Gastrocnemius medialis (tissue), 4 donors: ENCODE results near the gene LYPD4. TPM values are rescaled to one million over a fixed set of nuclear protein-coding genes. Genes with fewer than 3 reads are reported as not detected.

Source experiments
- ATAC-seq, 2 donors: fragments of 150-250 bp; one replicate each; pipeline ENCODE4 v1.9.1; 2016
- DNase-seq, 2 donors: peaks; one replicate each; pipeline ENCODE4 v3.0.0-alpha.2; 2019
- H3K27ac ChIP-seq, 4 donors: fragments of 200-600 bp; sonication (generic); 1 replicate in 1 of 4; 2 replicates in 3 of 4; pipeline ENCODE4 v1.5.1; 2016 to 2018; ENCODE audit warnings: mild to moderate bottlenecking in 2 of 4, moderate library complexity in 1 of 4
- H3K27me3 ChIP-seq, 3 donors: fragments of 200-600 bp; sonication (generic) in 2 of 3; 1 replicate in 1 of 3; 2 replicates in 2 of 3; pipeline versions ENCODE4 v1.5.1 to v1.6.0; 2016 to 2019; ENCODE audit warnings: mild to moderate bottlenecking in 1 of 3, moderate library complexity in 1 of 3
- H3K36me3 ChIP-seq, 2 donors: fragments of 200-600 bp; sonication (generic) in 1 of 2; one replicate each; pipeline ENCODE4 v1.5.1; 2017 to 2018
- H3K4me1 ChIP-seq, 2 donors: fragments of 200-600 bp; sonication (generic) in 1 of 2; one replicate each; pipeline ENCODE4 v1.5.1; 2016 to 2017; ENCODE audit warnings: mild to moderate bottlenecking in 2 of 2
- H3K4me3 ChIP-seq, 4 donors: fragments of 200-600 bp; sonication (generic) in 3 of 4; 1 replicate in 1 of 4; 2 replicates in 3 of 4; pipeline ENCODE4 v1.5.1; 2016 to 2019; ENCODE audit warnings: mild to moderate bottlenecking in 2 of 4
- H3K9me3 ChIP-seq, 3 donors: fragments of 200-600 bp; sonication (generic) in 2 of 3; 1 replicate in 1 of 3; 2 replicates in 2 of 3; pipeline ENCODE4 v1.5.1; 2016 to 2019
- POLR2A ChIP-seq, 2 donors: fragments of 450-650 bp; IDR thresholded peaks; one replicate each; pipeline ENCODE4 v1.6.1; 2017; ENCODE audit warnings: antibody characterized with exemption in 2 of 2, mild to moderate bottlenecking in 2 of 2, moderate library complexity in 2 of 2
- in situ Hi-C, 4 donors: fragments of 200-750 bp; cut with MboI; loops; one replicate each; pipeline versions ENCODE4 v1.15.0 to v1.8.0; 2017; ENCODE audit warnings: low sequenced_read_pairs in 4 of 4
- intact Hi-C: fragments of 100-400 bp; cut with DNase I; formaldehyde crosslinking; loops from one replicate; pipeline ENCODE4 v1.15.1; 2023; ENCODE audit warnings: low total_unique reads
- total RNA-seq, 4 donors: library from RNA; depleted of rRNA; stranded (reverse); fragments of >200 nt; gene quantifications; one replicate each; pipeline versions ENCODE4 v1.1.0 to v1.2.3, GENCODE V29; 2016
- TF ChIP-seq, protein P1 (sequence below), 5 experiments: fragments of 450-650 bp in 3 of 5; fragments of 200-600 bp in 2 of 5; sonication (generic) in 2 of 5; IDR thresholded peaks in 4 of 5; conservative IDR thresholded peaks in 1 of 5; 1 replicate in 4 of 5; 2 replicates in 1 of 5; pipeline ENCODE4 v1.5.1; 2016 to 2019; ENCODE audit warnings: antibody characterized with exemption in 5 of 5, mild to moderate bottlenecking in 3 of 5, moderate library complexity in 3 of 5

Gene LYPD4
- total RNA-seq, 4 donors from 2014 or later: not detected

DNA sequence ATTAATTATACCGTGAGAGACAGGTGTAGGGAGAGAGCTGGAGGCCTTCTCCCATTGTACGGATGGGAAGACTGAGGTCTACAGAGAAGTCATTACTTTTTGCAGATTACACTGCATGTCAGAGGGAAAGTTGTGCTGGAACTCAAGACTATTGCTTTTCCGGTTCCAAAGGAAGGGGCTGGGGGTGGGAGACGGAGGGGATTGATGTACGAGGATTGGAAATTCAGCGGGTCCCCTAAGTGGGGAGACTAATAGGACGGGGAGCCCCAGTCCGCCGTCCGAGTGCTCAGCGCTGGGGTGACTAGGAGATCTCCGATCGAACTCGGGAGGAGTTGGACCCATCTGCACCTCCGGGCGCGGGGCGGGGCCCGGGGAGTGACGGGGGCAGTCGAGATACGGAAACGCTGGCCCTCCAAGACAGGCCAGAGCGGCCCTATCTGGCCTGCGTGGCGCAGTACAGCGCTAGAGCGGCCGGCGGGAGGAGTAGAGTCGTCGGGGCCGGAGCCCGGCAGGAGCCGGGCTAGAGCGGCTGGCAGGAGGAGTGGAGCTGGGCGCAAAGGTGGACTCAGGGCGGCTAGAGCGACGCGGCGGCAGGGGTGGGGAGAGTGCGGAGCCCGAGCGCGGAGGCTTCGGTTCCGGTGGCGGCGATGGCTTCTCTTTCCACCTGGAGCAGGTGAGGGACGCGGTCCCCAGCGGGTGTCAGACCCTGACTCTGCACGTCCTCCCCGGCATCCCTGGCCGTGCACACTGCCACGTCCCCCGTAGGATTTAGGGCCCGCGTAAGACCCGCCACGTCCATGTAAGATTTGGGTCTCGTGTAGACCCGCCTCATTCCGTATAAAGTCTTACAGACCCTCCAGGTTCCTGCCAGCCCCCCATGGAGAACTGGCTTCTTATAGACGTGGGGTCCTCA lies 39.6 kb upstream of the LYPD4 start:
- TF ChIP-seq, protein P1, sequence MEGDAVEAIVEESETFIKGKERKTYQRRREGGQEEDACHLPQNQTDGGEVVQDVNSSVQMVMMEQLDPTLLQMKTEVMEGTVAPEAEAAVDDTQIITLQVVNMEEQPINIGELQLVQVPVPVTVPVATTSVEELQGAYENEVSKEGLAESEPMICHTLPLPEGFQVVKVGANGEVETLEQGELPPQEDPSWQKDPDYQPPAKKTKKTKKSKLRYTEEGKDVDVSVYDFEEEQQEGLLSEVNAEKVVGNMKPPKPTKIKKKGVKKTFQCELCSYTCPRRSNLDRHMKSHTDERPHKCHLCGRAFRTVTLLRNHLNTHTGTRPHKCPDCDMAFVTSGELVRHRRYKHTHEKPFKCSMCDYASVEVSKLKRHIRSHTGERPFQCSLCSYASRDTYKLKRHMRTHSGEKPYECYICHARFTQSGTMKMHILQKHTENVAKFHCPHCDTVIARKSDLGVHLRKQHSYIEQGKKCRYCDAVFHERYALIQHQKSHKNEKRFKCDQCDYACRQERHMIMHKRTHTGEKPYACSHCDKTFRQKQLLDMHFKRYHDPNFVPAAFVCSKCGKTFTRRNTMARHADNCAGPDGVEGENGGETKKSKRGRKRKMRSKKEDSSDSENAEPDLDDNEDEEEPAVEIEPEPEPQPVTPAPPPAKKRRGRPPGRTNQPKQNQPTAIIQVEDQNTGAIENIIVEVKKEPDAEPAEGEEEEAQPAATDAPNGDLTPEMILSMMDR (IDR thresholded peaks at IDR 0.05 in 4 of 5, conservative IDR thresholded peaks at IDR 0.05 in 1 of 5): peak in 2 of 5 experiments; percentile 36
- peak; percentile 51 to 67 for TF ChIP-seq POLR2A (IDR thresholded peaks at IDR 0.05)
- intact Hi-C loops (loop anchor here (1.0 to 10.0 kb wide), 3 partner anchors 25 to 1599 kb away; partner anchors contain the start of genes AKT2 and RABAC1), in situ Hi-C loops (no loop called here)
- Histone ChIP-seq H3K9me3 (no peaks in the 10 kb centered on the region), H3K4me1 (peaks cover 16 to 18% of the 10 kb centered on the region in 2 donors), H3K36me3 (peaks cover 0 to 3% of the 10 kb centered on the region in 2 donors), H3K4me3 (peak overlapping the region; percentile 79 to 89 (median 84)), H3K27ac (peak overlapping the region; percentile 70 to 77 (median 74)), H3K27me3 (no peaks in the 10 kb centered on the region)
- DNase-seq (peak; percentile 90 to 93), ATAC-seq (peak; percentile 95)

DNA sequence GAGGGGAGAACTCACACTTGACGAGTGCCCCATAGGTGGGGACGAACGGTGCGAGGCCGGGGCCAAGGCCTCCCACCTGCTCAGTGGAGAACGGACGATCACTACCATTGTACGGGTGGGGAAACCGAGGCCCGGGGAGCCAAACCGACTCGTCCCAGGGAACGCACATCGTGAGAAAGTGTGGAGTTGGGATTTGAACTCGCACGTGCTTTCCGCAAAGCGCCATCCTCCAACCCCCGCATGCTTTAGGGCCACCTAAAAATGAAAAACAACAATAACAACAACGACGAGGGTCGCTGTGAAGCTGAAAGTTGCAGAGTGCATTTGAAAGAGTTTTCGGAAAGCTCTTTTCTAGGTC lies 39.0 kb upstream of the LYPD4 start:
- peak overlapping the region; percentile 70 to 77 (median 74) for H3K27ac ChIP-seq
- ATAC-seq (peak in 1 of 2 donors; percentile 4), DNase-seq (no peak)
- in situ Hi-C loops (no loop called here), intact Hi-C loops (loop anchor here (10.0 kb wide), 1 partner anchor 1599 kb away; the partner anchor contains the start of gene AKT2)
- H3K9me3 ChIP-seq: no peaks in the 10 kb centered on the region
- H3K27me3 ChIP-seq: no peaks in the 10 kb centered on the region
- H3K4me1 ChIP-seq: peaks cover 16 to 18% of the 10 kb centered on the region in 2 donors
- no peaks in the 10 kb centered on the region for H3K36me3 ChIP-seq
- peak overlapping the region; percentile 79 to 89 (median 84) for H3K4me3 ChIP-seq
- TF ChIP-seq, protein P1 (IDR thresholded peaks at IDR 0.05 in 4 of 5, conservative IDR thresholded peaks at IDR 0.05 in 1 of 5): no peak
- TF ChIP-seq POLR2A (IDR thresholded peaks at IDR 0.05): no peak

DNA sequence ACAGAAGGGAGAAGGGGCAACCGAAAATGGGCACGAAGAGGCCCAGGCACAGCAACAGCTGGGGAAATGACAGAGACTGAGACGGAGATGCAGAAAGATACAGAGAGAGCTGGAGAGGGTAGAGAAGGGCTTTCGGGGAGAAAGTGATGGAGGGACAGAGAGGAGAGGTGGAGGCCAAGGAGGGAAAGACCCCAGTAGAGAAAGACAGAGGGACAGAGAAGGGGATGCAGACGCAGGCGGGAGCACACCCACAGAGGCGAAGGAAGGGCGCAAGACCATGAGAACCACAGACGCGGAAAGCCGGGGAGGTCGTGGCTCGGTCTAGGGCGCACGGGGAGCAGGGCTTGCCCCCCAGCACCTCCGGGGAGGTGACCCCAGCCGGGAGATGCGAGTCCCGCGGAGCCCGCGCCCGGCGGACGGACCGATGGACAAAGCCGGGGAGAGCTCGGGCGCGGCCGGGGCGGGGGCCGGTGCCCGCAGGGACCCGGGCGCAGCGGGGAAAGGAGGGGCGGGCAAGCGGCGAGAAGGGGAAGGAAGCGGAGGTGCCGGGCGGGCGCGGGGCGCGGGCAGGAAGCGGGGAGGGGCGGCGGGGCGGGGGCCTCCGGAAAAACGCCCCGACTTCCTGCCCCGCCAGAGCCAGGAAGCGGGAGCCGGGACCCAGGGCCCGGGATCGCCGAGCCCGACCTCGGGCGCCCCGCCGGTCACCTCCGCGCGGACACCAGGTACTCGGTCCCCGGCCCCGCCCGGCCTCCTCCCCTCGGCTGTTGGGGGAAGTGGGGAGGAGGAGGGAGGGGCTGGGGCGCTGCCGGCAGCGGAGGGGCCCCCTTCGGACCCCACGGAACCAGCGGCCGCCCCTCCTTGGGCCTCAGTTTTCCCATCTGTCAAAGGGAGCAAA lies 38.3 kb upstream of the LYPD4 start, which contains the start of gene ARHGEF1:
Gene ARHGEF1, plus strand, starts transcription at position 617 of the 895 bp plus-strand sequence. CDS start 4,899 bp downstream, outside the sequence.
- peak within 1 kb of the TSS; percentile 79 to 89 (median 84) for H3K4me3 ChIP-seq
- in situ Hi-C loops: no loop called here
- ATAC-seq (peak; percentile 9 to 14), DNase-seq (no peak)
- intact Hi-C loops: loop anchor here (10.0 kb wide), 1 partner anchor 1598 kb away; the partner anchor contains the start of gene AKT2
- TF ChIP-seq, protein P1 (IDR thresholded peaks at IDR 0.05 in 4 of 5, conservative IDR thresholded peaks at IDR 0.05 in 1 of 5): no peak
- peak; percentile 29 to 42 for TF ChIP-seq POLR2A (IDR thresholded peaks at IDR 0.05)
- peaks cover 16 to 18% of the 10 kb centered on the region in 2 donors for H3K4me1 ChIP-seq
- H3K9me3 ChIP-seq: no peaks in the 10 kb centered on the region
- H3K36me3 ChIP-seq: no peaks in the 10 kb centered on the region
- H3K27ac ChIP-seq: peak within 1 kb of the TSS; percentile 70 to 77 (median 74)
- no peaks in the 10 kb centered on the region for H3K27me3 ChIP-seq

DNA sequence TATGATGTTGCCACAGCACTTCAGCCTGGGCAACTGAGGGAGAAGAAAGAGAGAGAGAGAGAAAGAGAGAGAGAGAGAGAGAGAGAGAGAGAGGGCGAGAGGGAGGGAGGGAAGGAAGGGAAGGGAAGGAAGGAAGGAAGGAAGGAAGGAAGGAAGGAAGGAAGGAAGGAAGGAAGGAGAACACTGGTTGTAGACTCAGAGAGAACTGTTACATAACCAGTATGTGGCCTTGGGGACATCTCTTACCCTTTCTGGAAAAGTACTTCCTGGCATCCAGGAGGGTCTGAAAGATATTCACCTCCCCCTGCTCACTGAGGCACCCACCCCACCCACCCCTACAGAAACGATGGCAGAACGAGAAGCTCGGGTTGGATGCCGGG lies 35.8 kb upstream of the LYPD4 start:
- no peak for TF ChIP-seq POLR2A (IDR thresholded peaks at IDR 0.05)
- TF ChIP-seq, protein P1 (IDR thresholded peaks at IDR 0.05 in 4 of 5, conservative IDR thresholded peaks at IDR 0.05 in 1 of 5): no peak
- Histone ChIP-seq H3K36me3 (no peaks in the 10 kb centered on the region), H3K27me3 (no peaks in the 10 kb centered on the region), H3K9me3 (no peaks in the 10 kb centered on the region), H3K27ac (no peak overlapping the region), H3K4me3 (no peak overlapping the region), H3K4me1 (peaks cover 8 to 15% of the 10 kb centered on the region in 2 donors)
- ATAC-seq (no peak), DNase-seq (no peak)
- in situ Hi-C loops: no loop called here
- intact Hi-C loops: loop anchor here (10.0 kb wide), 1 partner anchor 1596 kb away; the partner anchor contains the start of gene AKT2
